HG03558 (cell line): ENCODE measurements around the gene MED20.
A peak's percentile ranks its signal among the peaks of the same experiment; 100 is the strongest.

Experiments used
- ATAC-seq: cut with Tn5 transposase; IDR thresholded peaks from one replicate; pipeline ENCODE4 v1.9.1; 2021; ENCODE audit warnings: moderate number of reproducible peaks; ENCODE audit not compliant: unreplicated experiment; ENCODE audit errors: extremely low read depth

Gene MED20

GRCh38 chr6:41941280-41942066 is 20.5 kb upstream of the MED20 start, which contains the start of gene CCND3:
Gene CCND3 (minus strand): TSS chr6:41941808. CDS start chr6:41941649, 159 bp downstream.
- ATAC-seq, result peak; percentile 73

DNA sequence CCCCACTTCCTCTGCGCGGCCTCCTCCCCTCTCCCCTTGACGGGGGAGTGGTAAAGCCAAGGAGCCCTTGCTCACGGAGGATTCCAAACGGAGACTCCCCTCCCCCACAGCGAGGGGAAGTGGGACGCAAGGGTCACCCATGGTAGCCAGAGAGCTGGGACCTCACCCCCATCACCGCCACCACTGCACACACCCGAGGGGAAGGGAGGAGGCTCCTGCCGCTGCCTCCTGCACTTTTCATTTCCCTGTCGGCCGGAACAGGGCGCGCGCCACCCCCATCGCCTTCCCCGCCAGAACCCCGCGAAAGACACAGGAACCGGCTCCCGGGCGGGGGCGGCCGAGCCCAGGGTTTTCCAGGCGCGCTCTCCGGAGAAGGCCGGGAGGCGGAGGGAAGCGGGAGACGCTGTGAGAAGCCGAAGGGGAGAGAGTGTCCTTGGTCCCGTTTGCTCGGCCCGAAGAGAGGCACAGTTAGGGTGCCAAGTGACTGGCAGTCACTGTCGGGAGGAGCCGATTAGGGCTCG is 19.9 kb upstream of the MED20 start:
- no peak for ATAC-seq

GRCh38 chr6:41939848-41940758 is 19.2 kb upstream of the MED20 start:
- ATAC-seq, result no peak

GRCh38 chr6:41939176-41939847 is 18.4 kb upstream of the MED20 start:
- ATAC-seq, result no peak

DNA sequence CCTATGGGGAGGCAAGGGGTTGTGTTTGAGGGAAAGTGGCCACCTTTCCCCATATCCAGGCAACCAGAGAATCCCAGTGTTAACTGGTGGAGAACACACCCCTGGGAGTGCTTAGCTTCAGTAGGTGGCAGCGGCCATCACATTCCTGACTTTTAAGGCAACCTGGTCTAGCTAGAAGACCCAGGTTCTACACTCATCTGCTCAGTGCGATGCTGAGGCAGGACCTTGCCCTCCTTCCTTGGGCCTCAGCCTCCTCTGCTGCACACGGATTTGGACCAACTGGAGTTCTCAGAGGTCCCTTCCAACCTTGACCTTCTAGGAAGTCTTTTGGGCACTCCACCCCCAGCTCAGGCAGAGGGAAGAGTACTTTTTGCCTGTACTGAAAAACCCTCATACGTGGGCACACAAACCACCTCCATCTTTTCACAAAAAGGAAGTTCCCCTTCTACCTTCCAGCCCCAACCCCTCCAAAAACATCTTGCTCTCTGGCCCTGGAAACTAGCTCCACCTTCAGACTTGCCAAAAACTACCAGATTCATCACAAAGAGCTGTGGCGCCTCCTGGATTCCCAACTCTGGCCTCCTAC is 17.7 kb upstream of the MED20 start:
- ATAC-seq, result no peak

DNA sequence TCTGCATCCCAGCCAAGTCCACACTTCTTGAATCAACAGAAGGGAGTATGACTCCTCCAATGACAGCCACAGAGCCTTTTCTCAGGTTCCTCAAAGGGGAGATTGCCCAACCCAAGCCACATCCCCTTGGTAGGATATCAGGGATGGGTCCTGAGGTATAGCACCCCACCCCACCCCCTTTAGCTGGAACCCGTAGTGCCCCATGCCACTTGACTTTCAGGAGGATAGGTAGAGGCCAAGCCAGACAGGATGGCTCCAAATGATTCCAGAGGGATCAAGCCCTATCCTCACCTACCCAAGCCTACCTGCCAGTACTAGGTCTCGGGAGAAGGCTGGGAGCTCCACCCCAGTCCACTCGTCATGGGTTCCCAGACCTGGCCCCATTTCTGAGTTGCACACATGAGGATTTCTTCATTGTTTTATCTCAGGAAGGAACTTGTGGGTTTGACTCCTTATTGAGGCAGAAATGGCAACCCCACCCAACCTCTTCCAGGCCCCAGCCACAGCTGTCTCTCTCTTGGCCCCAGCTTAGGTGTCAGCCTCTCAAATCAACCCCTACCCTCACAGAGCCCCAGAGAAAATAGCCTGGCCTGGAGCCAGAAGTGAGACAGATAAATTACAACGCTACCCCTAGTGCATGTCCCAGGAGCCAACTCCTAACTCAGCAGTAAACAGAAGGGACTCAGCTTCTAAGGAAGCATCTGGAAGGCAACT is 17.1 kb upstream of the MED20 start:
- ATAC-seq, result no peak

DNA sequence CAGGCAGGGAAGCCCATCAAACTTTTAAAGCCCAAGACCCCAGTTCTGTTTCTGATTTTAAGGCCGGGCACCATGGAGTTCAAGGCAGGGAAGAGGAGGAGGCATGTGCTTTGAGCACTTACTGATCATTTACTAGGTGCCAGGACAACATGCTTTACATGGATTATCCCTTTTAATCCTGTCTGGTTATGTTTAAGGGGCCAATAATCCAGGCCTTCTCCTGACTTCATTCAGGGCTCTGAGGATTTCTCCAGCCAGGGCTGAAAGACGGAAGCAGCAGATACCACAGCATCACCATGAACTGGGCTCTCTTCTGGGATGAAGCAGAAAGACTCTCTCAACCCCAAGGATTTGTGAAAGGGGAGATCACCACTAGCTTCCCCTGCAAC is 16.5 kb upstream of the MED20 start:
- ATAC-seq, result no peak

- no peak for ATAC-seq
Observed at GRCh38 chr6:41936073-41936837, 15.3 kb upstream of the MED20 start.

DNA sequence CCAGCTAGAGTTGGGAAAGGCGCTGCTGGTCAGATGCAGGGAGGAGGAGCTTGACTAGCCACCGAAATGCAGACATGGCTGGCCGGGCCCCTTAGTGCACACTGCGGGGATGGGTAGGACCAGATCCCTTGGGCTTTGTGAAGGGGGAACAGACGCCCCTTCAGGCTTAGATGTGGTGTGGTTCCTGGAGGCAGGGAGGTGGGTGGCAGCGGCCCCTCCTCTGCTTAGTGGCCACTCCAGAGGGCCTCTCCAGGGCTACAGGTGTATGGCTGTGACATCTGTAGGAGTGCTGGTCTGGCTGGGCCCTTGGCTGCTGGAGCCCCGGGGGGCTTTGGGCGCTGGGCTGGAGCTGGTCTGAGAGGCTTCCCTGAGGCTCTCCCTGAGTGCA is 14.7 kb upstream of the MED20 start:
- no peak for ATAC-seq

GRCh38 chr6:41935193-41935574 is 14.2 kb upstream of the MED20 start:
- ATAC-seq, result no peak

DNA sequence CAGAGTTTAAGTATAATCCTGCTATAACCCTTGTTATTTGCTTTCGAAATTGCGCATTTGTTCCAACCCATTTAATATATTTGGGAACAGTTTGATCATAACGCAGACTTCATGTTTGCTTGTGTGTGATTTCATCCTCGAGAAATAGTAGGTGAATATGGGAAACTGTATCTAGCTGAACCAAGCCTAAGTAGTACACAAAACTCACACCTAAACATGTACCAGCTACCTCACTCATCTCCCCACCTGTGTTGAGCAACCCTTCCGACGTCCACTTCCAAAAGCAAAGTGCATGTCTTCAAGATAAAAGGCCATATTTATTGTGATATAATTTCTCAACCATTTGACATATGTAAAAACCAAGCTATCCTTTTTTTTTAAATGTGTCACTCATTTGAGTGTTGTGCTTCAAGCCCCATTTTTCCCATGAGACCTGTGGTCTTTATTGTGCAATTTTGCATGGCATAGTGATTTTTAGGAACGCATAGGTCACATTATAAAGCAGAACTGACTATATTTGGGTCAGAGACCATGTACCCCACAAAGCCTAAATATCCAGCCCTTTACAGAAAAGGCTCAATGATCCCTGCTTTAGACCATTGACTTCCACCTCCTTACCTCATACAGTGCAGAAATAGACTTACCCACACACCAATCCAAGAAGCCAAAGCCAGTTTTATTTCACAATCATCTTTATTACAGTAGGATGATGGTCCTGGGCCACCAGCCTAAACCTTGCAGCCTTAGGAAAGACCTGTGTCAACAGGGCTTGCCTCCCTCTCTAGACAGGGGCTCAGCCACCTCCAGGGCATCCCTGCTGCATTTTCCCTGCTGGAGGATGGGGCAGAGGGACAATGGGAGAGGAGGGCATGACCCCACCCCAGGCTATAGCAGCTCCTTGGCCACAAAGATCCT is 13.6 kb upstream of the MED20 start:
- no peak for ATAC-seq

- no peak for ATAC-seq
Observed at GRCh38 chr6:41932378-41932777, 11.4 kb upstream of the MED20 start.

DNA sequence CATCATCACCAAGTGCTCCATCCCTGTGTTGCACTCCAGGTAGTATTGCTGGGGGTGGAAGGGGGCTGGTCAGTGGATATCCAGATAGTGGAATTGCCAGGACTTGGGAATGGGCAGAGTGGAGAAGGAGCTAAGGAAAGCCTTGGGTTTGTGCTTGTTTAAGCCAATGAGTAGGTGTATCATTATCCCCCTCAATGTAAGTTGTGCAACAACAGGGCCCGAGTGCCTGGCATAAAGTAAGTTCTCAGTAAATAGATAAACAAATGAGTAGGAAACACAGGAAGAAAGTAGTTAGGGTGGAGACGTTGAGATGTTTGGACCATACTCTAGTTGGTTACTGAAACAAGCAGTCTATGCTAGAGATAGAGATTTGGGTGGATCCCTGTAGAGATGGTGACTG is 10.9 kb upstream of the MED20 start:
- no peak for ATAC-seq

GRCh38 chr6:41929924-41930323 is 9.0 kb upstream of the MED20 start:
- no peak for ATAC-seq

DNA sequence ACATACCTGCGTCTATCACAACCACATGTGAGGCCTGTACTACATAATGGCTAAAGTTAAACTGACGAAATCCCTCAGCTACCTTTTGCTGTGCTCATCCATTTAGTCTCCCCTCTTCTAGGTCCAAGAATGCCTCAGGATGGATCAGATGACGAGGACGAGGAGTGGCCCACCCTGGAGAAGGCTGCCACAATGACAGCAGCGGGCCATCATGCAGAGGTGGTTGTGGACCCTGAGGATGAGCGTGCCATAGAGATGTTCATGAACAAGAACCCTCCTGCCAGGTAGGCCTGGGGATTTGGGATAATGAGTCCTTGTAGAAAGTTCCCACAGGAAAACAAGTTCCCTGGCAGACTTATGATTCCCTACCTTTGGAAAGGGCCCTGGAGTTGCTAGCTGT is 6.3 kb upstream of the MED20 start:
- no peak for ATAC-seq

DNA sequence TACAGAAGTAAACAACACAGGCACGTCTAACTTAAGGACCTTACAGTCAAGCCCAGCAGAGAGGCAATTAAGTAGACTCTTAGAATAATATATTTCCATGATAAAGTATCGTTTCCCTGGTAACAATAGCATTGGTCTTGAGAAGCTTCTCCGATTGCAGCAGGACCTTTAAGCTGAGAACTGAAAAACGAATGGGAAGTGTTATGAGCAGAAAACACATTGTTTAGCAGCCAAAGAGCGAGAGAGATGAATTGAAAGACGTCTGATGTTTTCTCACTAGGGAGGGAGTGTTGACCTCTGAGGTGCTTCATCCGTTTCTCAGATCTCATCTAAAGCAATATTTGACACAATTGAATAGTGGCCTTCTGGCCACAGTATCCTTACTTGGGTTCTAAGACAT is 1.2 kb upstream of the MED20 start:
- ATAC-seq, result no peak

GRCh38 chr6:41921712-41921998 is 716 bp upstream of the MED20 start:
- no peak for ATAC-seq

GRCh38 chr6:41917528-41917927 is 3.4 kb downstream of the MED20 start:
- ATAC-seq, result no peak
